HG02678 (cell line): ENCODE data around the gene SLC33A1.

Experiments
- ATAC-seq: cut with Tn5 transposase; IDR thresholded peaks from one replicate; pipeline ENCODE4 v1.9.1; 2021; ENCODE audit warnings: mild to moderate bottlenecking, moderate library complexity; ENCODE audit not compliant: unreplicated experiment

The SLC33A1 gene

DNA sequence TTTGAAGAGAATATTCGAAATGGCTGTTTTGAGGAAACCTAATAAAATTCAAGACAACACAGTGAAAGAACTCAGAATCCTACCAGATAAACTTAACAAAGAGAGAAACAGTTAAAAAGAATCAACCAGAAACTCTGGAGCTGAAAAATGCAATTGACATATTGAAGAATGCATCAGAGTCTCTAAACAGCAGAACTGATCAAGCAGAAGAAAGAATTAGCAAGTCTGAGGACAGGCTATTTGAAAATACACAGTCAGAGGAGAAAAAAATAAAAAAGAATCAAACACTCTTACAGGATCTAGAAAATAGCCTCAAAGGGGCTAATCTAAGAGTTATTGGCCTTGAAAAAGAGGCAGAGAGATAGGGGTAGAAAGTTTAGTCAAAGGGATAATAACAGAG is 61.7 kb downstream of the SLC33A1 start:
- no peak for ATAC-seq

DNA sequence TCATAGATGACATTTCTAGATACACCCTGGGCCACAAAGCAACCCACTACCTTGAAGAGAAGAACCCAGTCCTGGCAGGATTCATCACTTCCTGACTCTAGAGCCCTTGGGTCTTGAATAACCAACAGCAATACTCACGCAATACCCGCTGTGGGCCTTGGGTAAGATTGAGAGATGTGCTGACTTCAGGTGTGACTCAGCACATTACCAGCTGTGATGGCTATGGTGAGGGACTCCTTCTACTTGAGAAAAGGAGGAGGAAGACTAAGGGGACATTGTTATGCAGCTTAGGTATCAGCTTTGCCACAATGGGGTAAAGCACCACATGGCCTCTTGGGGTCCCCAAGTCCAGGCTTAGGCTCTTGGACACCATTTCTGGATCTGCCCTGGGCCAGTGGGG is 63.0 kb downstream of the SLC33A1 start:
- ATAC-seq = no peak

DNA sequence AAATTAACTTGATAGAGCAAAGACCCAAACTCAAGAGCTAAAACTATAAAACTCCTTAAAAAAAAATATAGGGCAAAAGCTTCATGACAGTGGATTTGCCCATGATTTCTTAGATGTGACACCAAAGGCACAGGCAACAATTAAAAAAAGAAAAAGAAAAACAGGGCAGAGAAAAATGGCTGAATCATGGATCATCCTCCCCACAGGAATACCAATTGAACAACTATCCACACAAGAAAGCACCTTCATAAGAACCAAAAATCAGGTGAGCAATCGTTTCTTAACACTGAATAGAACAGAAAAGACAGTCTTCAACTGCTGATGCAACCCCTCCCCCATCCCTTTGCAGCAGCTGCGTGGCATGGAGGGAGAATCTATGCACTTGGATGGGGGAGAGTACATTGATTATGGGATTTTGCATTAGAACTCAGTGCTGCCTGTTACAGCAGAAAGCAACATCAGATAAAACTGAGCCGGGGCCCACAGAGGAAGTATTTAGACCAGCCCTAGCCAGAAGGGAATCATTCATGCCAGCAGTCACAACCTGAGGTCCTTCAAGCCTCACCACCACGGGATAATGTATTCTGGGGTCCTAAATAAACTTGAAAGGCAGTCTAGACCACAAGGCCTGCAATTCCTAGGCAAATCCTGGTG is 63.8 kb downstream of the SLC33A1 start:
- no peak for ATAC-seq

DNA sequence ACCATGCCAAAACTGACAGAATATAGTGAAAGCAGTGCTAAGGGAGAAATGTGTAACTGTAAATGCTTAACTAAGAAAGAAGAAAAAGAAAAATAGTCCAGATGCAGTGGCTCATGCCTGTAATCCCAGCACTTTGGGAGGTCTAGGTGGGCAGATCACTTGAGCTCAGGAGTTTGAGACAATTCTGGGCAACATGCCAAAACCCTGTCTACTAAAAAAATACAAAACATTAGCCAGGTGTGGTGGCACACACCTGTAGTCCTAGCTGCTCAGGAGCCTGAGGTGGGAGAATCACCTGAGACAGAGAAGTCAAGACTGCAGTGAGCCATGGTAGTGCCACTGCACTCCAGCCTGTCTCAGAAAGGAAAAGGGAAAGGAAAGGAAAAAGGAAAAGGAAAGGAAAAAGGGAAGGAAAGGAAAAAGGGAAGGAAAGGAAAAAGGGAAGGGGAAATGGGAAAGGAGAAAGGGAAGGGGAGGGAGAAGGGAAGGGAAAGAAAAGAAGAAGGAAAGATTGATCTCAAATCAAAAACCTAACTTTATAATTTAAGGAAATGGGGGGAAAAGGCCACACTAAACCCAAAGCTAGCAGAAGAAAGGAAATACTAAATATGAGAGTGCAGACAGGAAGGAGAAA is 68.4 kb downstream of the SLC33A1 start:
- no peak for ATAC-seq

DNA sequence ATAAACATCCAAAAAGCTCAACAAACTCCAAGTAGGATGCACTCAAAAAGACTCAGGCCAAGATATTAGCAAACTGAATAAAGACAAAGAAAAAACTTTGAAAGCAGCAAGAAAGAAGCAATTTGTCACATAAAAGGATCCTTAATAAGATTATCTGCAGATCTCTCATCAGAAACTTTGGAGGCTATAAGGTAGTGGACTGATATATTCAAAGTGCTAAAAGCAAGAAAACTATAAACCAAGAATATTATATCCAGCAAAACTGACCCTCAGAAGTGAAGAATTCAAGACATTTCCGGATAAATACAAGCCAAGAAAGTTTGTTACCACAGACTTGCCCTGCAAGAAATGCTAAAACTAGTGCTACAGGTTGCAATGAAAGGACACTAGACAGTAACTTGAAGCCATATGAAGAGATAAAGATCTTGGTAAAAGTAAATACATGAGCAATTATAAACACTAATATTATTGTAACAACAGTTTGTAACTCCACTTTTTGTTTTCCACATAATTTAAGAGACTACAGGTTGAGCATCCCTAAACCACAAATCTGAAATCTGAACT is 71.8 kb downstream of the SLC33A1 start:
- no peak for ATAC-seq

DNA sequence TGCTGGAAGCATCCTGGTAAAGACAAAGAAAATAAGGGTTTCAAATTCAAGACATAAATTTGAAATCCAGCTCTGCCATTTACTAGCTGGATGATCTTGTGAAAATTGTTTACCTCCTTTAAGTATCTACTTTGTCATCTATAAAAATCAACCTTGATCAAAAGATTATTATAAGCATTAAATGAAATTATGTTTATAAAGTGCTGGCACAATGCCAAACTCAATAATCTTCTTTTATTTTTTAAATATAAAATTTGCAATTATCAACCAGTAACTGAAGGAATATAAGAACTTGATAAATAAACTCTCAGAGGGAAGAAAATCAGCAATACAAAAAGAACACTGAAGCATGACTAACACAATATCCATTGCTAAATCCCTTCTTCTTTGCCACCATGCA is 73.9 kb downstream of the SLC33A1 start:
- no peak for ATAC-seq

DNA sequence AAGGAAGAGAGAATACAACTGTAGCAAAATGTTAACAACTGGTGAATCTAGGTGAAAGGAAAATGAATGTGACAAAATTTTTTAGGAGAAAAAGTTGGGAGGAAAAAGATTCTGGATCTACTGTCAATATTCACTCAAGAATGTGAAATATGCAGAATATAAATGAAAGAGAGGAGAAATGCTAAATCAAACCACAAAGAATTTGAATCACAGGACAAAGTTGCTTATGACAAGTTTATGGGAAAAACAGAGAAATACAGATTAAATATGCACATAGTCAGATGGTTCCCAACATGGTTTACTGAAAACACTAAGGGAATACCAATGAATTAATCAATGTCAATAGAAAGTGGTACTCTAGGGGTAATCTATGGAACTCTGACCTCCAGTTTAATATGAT is 75.8 kb downstream of the SLC33A1 start:
- no peak for ATAC-seq

DNA sequence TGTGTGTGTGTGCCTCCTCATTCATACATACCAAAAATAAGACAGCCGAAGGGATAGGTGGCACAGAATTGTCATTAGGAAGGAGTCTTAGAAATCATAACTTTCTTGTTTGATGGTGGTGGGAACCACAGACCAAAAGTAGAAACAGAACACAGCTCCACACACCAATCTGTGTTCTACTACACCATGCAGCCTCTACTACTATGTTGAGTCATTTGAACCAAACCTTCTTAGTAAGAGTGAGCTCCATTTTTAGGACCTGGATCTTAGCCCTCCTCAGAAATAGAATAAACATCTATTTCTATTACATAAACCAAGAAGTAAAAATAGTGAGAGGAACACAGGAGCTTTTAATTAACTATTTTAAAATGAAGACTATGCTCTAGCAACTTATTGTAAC is 81.4 kb downstream of the SLC33A1 start:
- no peak for ATAC-seq

DNA sequence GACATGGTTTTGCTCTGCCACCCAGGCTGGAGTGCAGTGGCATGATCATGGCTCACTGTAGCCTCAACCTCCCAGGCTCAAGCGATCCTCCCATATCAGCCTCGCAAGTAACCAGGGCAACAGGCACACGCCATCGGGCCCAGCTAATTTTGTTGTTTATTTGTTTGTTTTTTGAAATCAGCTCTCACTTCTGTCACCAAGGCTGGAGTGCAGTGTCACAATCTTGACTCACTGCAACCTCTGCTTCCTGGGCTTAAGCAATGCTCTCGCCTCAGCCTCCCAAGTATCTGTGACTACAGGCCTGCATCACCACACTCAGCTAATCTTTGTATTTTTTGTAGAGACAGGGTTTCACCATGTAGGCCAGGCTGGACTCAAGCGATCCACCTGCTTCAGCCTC is 83.1 kb downstream of the SLC33A1 start:
- no peak for ATAC-seq
